ENCODE measurements around the gene XRCC3. TPM values are rescaled to one million over a fixed set of nuclear protein-coding genes. Genes with fewer than 3 reads are reported as not detected.

XRCC3 gene
- total RNA-seq, 1 experiment from 2014 or later = 46.7 TPM

DNA sequence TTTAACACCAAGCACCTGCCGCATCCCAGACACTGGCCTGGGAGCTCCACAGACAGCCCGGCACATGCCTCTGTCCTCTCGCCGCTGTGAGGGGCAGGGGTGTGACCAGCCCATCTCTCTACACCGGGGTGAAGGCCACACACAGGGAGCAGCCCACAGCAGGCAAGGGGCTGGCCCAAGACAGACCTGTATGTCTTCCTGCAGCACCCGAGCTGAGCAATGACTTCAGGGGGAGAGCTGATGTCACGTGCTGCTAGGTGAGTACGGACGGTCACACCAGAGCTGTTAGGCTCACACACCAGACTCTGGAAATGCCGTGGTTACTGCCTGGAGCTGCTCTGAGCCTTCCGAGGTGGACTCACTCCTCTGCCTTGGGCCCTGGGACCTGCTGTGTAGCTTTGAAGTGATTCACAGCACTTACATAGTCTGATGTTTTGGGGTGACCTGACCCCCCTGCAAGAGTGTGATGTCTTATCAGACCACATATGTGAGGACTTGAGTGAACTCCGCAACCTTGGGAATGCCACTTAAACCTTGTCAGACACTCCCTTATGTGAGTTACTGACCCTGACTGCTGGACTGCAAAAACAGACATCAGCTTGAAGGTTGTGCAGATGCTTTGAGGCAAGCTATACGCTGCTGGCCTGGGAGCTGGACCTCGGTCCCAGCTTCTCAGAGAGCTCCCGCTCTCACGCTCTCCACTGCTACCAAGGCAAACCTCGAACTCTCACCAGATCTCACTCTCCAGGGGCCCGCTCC is 1.8 kb downstream of the XRCC3 start:
- CTCF ChIA-PET = interaction anchor here (1.8 kb wide), 1 partner anchor 187 kb away, joined by 6 read pairs; no protein-coding TSS in a partner anchor

DNA sequence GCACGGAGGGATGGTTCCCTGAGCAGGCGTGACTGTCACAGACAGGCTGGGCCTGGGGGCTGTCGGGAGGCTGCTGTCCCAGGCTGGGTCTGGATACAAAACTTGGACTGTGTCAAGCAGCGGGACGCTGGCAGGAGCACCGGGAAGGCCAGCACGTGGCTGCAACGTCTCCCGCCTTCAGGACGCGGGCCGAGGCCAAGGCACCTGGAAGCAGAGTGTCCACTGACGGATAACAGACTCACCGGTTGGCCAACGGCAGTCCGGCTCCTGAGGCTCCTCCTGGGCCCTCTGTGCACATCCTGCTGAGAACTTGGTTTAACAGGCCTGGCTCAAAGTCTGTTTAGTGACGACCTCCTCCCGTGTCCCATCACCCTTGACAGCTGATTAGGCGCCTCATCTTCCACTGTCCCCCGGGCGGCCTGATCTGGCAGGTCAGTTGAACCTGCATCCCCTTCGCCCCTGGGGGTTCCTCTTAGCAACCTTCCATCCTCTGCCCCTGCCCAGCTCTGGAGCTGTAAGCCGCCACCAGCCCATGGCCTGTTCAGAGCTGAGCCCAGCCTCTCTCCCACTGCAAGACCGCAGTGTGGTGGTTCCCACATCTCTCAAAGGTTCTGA is 2.5 kb downstream of the XRCC3 start:
- Mint-ChIP-seq H3K4me1 (peaks cover 36% of the 10 kb centered on the region), H3K4me3 (no peak overlapping the region), H3K27me3 (ENCODE audit: low read depth) (peaks cover 2% of the 10 kb centered on the region; the same call in 1 of the 2 replicates), H3K9me3 (no peaks in the 10 kb centered on the region), H3K27ac (peak overlapping the region; percentile 55), H3K36me3 (peaks cover 16% of the 10 kb centered on the region)
- CTCF ChIA-PET = interaction anchor here (1.8 kb wide), 1 partner anchor 188 kb away, joined by 6 read pairs; no protein-coding TSS in a partner anchor
- no peak for ATAC-seq
- POLR2A ChIA-PET = no interaction called here
- TF ChIP-seq, protein P1, sequence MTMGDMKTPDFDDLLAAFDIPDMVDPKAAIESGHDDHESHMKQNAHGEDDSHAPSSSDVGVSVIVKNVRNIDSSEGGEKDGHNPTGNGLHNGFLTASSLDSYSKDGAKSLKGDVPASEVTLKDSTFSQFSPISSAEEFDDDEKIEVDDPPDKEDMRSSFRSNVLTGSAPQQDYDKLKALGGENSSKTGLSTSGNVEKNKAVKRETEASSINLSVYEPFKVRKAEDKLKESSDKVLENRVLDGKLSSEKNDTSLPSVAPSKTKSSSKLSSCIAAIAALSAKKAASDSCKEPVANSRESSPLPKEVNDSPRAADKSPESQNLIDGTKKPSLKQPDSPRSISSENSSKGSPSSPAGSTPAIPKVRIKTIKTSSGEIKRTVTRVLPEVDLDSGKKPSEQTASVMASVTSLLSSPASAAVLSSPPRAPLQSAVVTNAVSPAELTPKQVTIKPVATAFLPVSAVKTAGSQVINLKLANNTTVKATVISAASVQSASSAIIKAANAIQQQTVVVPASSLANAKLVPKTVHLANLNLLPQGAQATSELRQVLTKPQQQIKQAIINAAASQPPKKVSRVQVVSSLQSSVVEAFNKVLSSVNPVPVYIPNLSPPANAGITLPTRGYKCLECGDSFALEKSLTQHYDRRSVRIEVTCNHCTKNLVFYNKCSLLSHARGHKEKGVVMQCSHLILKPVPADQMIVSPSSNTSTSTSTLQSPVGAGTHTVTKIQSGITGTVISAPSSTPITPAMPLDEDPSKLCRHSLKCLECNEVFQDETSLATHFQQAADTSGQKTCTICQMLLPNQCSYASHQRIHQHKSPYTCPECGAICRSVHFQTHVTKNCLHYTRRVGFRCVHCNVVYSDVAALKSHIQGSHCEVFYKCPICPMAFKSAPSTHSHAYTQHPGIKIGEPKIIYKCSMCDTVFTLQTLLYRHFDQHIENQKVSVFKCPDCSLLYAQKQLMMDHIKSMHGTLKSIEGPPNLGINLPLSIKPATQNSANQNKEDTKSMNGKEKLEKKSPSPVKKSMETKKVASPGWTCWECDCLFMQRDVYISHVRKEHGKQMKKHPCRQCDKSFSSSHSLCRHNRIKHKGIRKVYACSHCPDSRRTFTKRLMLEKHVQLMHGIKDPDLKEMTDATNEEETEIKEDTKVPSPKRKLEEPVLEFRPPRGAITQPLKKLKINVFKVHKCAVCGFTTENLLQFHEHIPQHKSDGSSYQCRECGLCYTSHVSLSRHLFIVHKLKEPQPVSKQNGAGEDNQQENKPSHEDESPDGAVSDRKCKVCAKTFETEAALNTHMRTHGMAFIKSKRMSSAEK (CRISPR knock-in tag; IDR thresholded peaks at IDR 0.05; ENCODE audit: borderline replicate concordance) = no peak
- TF ChIP-seq NR3C1 (CRISPR knock-in tag; conservative IDR thresholded peaks at IDR 0.05; ENCODE audit: low read depth) (no peak), GTF2I (CRISPR knock-in tag; conservative IDR thresholded peaks at IDR 0.05) (no peak)
- DNase-seq (ENCODE audit: low spot score) = no peak

More for the DNA sequence above, 1.8 kb downstream of the XRCC3 start:
- Mint-ChIP-seq H3K27me3 (ENCODE audit: low read depth) (peaks cover 2% of the 10 kb centered on the region; the same call in 1 of the 2 replicates), H3K36me3 (peaks cover 11% of the 10 kb centered on the region), H3K9me3 (no peaks in the 10 kb centered on the region), H3K4me1 (peaks cover 38% of the 10 kb centered on the region), H3K27ac (peak overlapping the region; percentile 55; the same call in 1 of the 2 replicates), H3K4me3 (peak overlapping the region; percentile 77)
- no peak for ATAC-seq
- POLR2A ChIA-PET = no interaction called here
- no peak for DNase-seq (ENCODE audit: low spot score)
- TF ChIP-seq ZNF416 (CRISPR knock-in tag; IDR thresholded peaks at IDR 0.05) = peak; percentile 23; the same call in 1 of the 2 replicates
- TF ChIP-seq, protein P2, sequence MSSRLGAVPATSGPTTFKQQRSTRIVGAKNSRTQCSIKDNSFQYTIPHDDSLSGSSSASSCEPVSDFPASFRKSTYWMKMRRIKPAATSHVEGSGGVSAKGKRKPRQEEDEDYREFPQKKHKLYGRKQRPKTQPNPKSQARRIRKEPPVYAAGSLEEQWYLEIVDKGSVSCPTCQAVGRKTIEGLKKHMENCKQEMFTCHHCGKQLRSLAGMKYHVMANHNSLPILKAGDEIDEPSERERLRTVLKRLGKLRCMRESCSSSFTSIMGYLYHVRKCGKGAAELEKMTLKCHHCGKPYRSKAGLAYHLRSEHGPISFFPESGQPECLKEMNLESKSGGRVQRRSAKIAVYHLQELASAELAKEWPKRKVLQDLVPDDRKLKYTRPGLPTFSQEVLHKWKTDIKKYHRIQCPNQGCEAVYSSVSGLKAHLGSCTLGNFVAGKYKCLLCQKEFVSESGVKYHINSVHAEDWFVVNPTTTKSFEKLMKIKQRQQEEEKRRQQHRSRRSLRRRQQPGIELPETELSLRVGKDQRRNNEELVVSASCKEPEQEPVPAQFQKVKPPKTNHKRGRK (CRISPR knock-in tag; IDR thresholded peaks at IDR 0.05; ENCODE audit: borderline replicate concordance) = no peak
- TF ChIP-seq, protein P3, sequence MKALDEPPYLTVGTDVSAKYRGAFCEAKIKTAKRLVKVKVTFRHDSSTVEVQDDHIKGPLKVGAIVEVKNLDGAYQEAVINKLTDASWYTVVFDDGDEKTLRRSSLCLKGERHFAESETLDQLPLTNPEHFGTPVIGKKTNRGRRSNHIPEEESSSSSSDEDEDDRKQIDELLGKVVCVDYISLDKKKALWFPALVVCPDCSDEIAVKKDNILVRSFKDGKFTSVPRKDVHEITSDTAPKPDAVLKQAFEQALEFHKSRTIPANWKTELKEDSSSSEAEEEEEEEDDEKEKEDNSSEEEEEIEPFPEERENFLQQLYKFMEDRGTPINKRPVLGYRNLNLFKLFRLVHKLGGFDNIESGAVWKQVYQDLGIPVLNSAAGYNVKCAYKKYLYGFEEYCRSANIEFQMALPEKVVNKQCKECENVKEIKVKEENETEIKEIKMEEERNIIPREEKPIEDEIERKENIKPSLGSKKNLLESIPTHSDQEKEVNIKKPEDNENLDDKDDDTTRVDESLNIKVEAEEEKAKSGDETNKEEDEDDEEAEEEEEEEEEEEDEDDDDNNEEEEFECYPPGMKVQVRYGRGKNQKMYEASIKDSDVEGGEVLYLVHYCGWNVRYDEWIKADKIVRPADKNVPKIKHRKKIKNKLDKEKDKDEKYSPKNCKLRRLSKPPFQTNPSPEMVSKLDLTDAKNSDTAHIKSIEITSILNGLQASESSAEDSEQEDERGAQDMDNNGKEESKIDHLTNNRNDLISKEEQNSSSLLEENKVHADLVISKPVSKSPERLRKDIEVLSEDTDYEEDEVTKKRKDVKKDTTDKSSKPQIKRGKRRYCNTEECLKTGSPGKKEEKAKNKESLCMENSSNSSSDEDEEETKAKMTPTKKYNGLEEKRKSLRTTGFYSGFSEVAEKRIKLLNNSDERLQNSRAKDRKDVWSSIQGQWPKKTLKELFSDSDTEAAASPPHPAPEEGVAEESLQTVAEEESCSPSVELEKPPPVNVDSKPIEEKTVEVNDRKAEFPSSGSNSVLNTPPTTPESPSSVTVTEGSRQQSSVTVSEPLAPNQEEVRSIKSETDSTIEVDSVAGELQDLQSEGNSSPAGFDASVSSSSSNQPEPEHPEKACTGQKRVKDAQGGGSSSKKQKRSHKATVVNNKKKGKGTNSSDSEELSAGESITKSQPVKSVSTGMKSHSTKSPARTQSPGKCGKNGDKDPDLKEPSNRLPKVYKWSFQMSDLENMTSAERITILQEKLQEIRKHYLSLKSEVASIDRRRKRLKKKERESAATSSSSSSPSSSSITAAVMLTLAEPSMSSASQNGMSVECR (CRISPR knock-in tag; IDR thresholded peaks at IDR 0.05; ENCODE audit: borderline replicate concordance) = no peak
- no peak for TF ChIP-seq MYBL2 (CRISPR knock-in tag; IDR thresholded peaks at IDR 0.05)

Data from WTC11 (cell line).